Activated CD4-positive, alpha-beta T cell treated with anti-CD3 and anti-CD28 coated beads for 24 hours (primary cell): ENCODE data around the gene NTPCR.

Experiments
- DNase-seq, 2 donors: peaks; one replicate each; pipeline ENCODE4 v3.0.0-alpha.2; 2020; ENCODE audit warnings: low read depth in 2 of 2

Gene NTPCR

DNA sequence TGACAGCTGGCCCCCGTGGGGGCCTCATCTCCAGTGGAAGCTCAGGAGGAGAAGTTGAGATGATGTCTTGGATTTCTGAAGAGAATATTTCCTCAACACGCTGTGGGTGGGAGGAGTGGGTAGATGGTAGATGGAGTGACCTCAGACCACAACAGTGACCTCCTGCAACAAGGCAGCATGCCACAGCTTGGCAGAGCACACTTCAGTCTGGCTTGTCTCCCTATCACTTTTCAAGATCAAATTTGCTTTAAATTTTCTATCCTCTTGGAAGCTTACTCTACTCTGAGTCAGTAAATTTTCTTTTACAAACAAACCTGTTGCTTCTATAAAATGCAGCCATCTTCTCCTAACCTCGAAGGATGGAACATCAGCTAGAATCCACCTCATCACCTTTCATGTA is 59.7 kb downstream of the NTPCR start:
- DNase-seq, result no peak

DNA sequence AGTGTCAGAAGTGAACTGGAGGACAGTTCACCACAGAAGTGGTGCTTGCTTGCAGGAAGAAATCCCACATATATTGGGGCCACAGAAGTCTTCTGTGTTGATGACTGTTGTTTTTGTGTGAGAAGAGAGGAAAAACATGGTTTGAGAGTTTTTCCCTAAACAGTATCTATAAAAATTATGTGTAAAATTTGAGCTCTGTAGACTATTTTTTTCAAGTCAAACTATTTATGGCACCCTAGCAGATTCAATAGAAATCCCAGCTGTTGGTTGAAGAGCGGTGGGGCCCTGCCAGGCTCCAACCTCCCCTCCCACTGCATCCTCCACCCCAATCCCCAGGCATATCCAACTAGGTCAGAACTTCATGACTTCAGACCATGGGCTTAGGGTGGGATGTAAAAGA is 61.6 kb downstream of the NTPCR start:
- no peak for DNase-seq

GRCh38 chr1:233015965-233016364 is 65.6 kb downstream of the NTPCR start:
- DNase-seq, result no peak

- no peak for DNase-seq
Measured at GRCh38 chr1:233016798-233017197, 66.4 kb downstream of the NTPCR start.

GRCh38 chr1:233019083-233019482 is 68.7 kb downstream of the NTPCR start:
- no peak for DNase-seq

- no peak for DNase-seq
Measured at GRCh38 chr1:233019778-233020325, 69.4 kb downstream of the NTPCR start.

DNA sequence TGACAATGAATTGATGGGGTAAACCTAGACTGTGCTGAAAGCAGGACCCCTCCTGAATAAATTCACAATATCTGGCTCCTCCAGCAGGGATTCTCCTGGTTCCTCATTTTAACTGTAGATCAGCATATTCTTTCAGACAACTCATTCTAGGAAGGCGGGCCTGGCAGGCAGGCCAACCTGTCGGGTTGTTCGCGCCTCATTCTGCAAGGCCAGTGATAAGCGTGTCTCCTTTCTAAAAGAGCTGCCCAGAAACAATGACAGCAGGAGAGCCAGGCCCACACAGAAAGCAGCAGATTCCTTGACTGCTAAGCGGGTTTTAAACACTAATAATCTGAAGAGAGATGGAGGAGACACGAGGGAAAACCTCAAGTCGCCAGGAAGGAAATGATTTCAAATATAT is 70.0 kb downstream of the NTPCR start:
- DNase-seq, result no peak

GRCh38 chr1:233022246-233022645 is 71.8 kb downstream of the NTPCR start:
- no peak for DNase-seq

GRCh38 chr1:233024199-233024598 is 73.8 kb downstream of the NTPCR start:
- no peak for DNase-seq

DNA sequence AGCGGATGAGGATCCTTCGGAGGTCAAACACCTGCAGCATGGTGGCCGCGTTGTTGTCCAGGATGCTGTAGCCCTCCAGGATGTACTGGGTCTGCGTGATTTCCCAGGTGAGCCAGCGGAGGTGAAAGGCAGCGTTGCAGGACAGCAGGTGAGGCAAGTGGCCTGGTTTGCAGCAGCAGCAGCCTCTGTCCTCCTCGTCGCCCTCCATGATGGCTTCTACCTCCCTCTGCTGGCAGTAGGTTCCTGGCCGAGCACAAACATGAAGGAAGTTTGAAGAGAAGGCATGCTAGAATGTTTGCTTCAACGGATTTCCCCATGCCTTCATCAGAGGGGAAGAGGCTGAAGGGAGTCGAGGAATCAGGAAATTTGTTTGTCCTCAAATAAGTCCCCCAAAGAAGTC is 74.7 kb downstream of the NTPCR start:
- DNase-seq, result peak in 1 of 2 donors; percentile 0

DNA sequence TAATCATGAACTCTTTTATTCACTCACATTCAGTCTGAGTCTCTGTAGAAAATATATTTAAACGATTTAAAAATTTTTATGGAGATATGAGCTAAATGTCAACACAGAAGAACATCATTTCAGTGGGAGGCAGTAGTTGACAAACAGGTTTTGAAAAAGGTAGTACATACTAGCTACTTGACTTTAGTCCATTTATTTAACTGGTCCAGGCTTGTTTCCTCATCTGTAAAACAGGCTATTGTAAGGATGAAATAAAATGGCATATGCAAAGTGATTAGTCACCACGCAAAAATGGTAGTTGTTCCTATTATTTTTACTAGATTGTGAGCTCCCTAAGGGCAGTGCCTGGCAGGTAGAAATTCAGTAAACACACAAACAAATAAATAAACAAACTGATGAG is 75.2 kb downstream of the NTPCR start:
- DNase-seq, result no peak

DNA sequence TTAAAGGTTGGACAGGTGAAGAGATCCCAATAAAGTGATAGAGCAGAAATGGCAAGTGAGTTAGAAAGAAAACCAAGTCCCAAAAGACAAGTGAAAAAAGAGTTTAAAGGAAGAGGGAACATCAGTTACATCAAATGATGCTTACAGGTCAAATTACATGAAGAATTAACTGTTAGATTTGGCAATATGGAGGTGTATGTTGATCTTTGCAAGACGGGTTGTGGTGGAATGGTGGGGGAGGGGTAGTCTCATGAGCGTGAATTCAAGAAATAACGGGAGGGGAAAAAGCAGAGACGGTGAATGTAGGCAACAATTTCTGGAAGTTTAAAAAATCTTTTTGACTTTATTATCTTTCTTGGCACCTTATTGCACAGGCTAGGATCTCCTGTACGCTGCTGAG is 76.6 kb downstream of the NTPCR start:
- DNase-seq, result no peak

DNA sequence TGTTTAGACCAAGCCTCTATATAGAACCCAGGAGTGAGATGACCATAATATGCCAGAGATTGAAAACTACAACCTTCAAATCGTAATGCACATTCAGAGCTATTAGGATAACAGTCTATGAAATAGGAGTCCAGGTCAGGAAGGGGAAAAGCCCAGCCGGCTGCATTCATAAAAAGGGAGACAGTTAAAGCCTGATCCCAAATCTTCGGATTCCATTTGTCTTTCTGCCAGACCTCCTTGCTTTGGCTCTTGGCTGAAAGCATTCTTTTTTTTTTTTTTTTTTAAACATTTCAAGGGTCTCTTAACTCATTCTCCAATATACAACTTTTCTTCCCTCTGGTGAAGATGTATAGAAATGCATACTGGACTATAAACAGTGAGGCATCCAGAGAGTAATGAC is 81.1 kb downstream of the NTPCR start:
- DNase-seq, result no peak

DNA sequence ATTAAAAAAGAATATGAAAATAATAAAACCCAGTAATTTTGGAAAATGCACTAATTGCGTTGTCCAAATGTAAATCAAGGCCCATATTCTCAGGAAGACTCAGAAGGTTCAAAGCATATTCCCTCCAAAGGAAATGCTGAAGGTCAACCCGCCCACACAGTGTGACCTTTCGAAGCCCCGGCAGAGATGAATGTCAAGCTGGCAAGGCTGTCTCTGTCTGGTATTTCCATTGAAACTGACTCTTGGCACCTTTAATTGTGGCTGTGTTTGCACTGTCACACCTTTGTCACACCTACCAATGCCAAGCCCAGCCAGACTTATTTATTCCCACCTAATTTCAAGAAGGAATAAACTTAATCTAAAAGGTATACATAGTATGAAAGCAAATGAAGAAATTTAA is 82.5 kb downstream of the NTPCR start:
- DNase-seq, result no peak

DNA sequence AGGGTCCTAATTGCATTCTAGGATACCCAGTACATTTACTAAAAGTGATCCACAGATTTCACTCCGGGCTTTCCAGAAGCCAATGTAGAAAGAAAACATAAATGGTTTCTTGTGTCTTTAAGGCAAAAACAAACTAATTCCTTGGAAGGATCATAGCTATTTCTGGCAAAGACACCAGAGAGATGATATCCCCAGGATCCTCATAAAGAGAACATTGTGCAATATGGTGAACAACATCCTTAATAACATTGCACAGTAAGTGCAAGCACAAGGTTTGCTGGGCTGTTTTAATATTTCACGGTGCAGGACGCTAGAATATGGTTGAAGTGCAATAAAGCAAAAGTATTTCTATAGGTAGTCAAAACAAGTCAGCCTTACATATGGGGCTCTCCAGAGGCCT is 83.0 kb downstream of the NTPCR start:
- DNase-seq, result no peak
